K562 (cell line): ENCODE measurements around the gene NPS. TPM values are rescaled to one million over a fixed set of nuclear protein-coding genes. Genes with fewer than 3 reads are reported as not detected.
A peak's percentile ranks its signal among the peaks of the same experiment; 100 is the strongest.

Experiments used
- ATAC-seq: fragments of 200-7000 bp; cut with Tn5 transposase; 3 replicates; pipeline ENCODE4 v1.9.1; 2020; ENCODE audit warnings: moderate library complexity
- BruUV-seq: library from RNA; stranded (reverse); fragments of 400-500 nt; replicated peaks from 2 replicates; lab custom pipeline; 2021; lab: Mats Ljungman, UMichigan
- CTCF ChIA-PET: fragments of 300-600 bp; formaldehyde crosslinking; extraction: SDS; loops from one replicate; lab custom pipeline; 2021; ENCODE audit warnings: low intra/inter-chr PET ratio; lab: Yijun Ruan, JAX
- POLR2A ChIA-PET: fragments of 300-600, 350-650 bp; sonication (Branson Sonifier 250); formaldehyde crosslinking; extraction: SDS; loops from one replicate; lab custom pipeline; 2021; ENCODE audit warnings: antibody characterized with exemption, inconsistent platforms; lab: Yijun Ruan, JAX
- DNase-seq, 4 experiments: peaks; one replicate each; pipeline versions ENCODE4 v3.0.0 to v3.0.0-alpha.2; 2011 to 2018; ENCODE audit warnings: low spot score in 3 of 4, mixed read lengths in 3 of 4; ENCODE audit errors: extremely low read depth in 1 of 4
- FAIRE-seq: peaks from 2 replicates; lab custom pipeline; 2011; peaks lifted over from hg19 to GRCh38; lab: Jason Lieb, UNC
- H2AFZ ChIP-seq: 2 replicates; pipeline ENCODE4 v1.6.0; 2011; ENCODE audit warnings: low read depth, low read length, control low read depth, inconsistent platforms
- H3K27ac ChIP-seq: fragments of 200-600 bp; 3 replicates; pipeline ENCODE4 v1.8.0; 2011; ENCODE audit warnings: low read depth, mild to moderate bottlenecking, control low read depth, inconsistent platforms, low read length, moderate library complexity, mixed read lengths; ENCODE audit errors: extremely low read depth
- H3K27me3 ChIP-seq, 2 experiments: fragments of 300-600 bp in 1 of 2; 2 replicates in 1 of 2; 3 replicates in 1 of 2; pipeline versions ENCODE4 v1.6.0 to v1.8.0; 2011; ENCODE audit warnings: inconsistent platforms in 2 of 2, low read length in 2 of 2, mild to moderate bottlenecking in 1 of 2, mixed read lengths in 1 of 2, moderate library complexity in 1 of 2; ENCODE audit not compliant: control insufficient read depth in 2 of 2, insufficient read depth in 2 of 2
- H3K36me3 ChIP-seq: fragments of 300-600 bp; 3 replicates; pipeline ENCODE4 v1.8.0; 2011; ENCODE audit warnings: mild to moderate bottlenecking, low read length, inconsistent platforms; ENCODE audit not compliant: control insufficient read depth, insufficient read depth
- H3K4me1 ChIP-seq, 2 experiments: fragments of 200-600 bp in 1 of 2; replicated peaks in 1 of 2; 2 replicates in 1 of 2; 3 replicates in 1 of 2; pipeline versions ENCODE4 v1.5.1 to v1.8.0; 2011; ENCODE audit warnings: inconsistent platforms in 2 of 2, low read length in 2 of 2, mild to moderate bottlenecking in 1 of 2, mixed read lengths in 1 of 2, moderate library complexity in 1 of 2; ENCODE audit not compliant: control insufficient read depth in 2 of 2, insufficient read depth in 2 of 2
- H3K4me2 ChIP-seq: 2 replicates; pipeline ENCODE4 v1.6.1; 2011; ENCODE audit warnings: low read length, control low read depth, inconsistent platforms, mixed read lengths; ENCODE audit not compliant: insufficient read depth
- H3K4me3 ChIP-seq: fragments of 200-600 bp; sonication (generic), shearing (Covaris generic); 2 replicates; pipeline ENCODE4 v1.5.1; 2016; ENCODE audit warnings: control low read depth, inconsistent platforms
- H3K79me2 ChIP-seq: fragments of 200-600 bp; 3 replicates; pipeline ENCODE4 v1.8.0; 2011; ENCODE audit warnings: low read length, inconsistent platforms; ENCODE audit not compliant: control insufficient read depth, insufficient read depth
- H3K9ac ChIP-seq, 2 experiments: 2 replicates each; pipeline versions ENCODE4 v1.6.0 to v1.6.1; 2011; ENCODE audit warnings: low read depth in 2 of 2, low read length in 2 of 2, control low read depth in 1 of 2, inconsistent platforms in 1 of 2, mild to moderate bottlenecking in 1 of 2, mixed read lengths in 1 of 2; ENCODE audit not compliant: insufficient read depth in 1 of 2
- H3K9me1 ChIP-seq: one replicate; pipeline ENCODE4 v1.6.0; 2011; ENCODE audit warnings: inconsistent platforms, mild to moderate bottlenecking, low read length, moderate library complexity; ENCODE audit not compliant: control insufficient read depth, insufficient read depth
- H3K9me3 ChIP-seq: replicated peaks from 2 replicates; pipeline ENCODE4 v1.5.1; 2011; ENCODE audit warnings: low read depth, low read length, inconsistent platforms; ENCODE audit not compliant: control insufficient read depth, insufficient read depth
- H4K20me1 ChIP-seq: replicated peaks from 2 replicates; pipeline ENCODE4 v1.6.1; 2011; ENCODE audit warnings: low read length, inconsistent platforms, mixed read lengths; ENCODE audit not compliant: control insufficient read depth, insufficient read depth
- ESRRA ChIP-seq: fragments of 450-650 bp; IDR thresholded peaks from 2 replicates; pipeline ENCODE4 v1.6.1; 2014; ENCODE audit warnings: low read depth, mild to moderate bottlenecking, moderate library complexity, borderline replicate concordance
- GTF2E2 ChIP-seq: fragments of 200-800 bp; sonication (Bioruptor generic); IDR thresholded peaks from 2 replicates; pipeline ENCODE4 v1.6.1; 2016; ENCODE audit warnings: missing genetic modification characterization, missing compliant biosample characterization
- HMG20A ChIP-seq: fragments of 450-650 bp; formaldehyde crosslinking; conservative IDR thresholded peaks from 2 replicates; pipeline ENCODE4 v1.4.0; 2020; ENCODE audit warnings: mild to moderate bottlenecking, mixed read lengths
- POLR3G ChIP-seq: IDR thresholded peaks from 2 replicates; pipeline ENCODE4 v1.6.1; 2011; ENCODE audit not compliant: insufficient read length, insufficient replicate concordance; ENCODE audit errors: extremely low read depth
- SNIP1 ChIP-seq: fragments of 450-650 bp; IDR thresholded peaks from 2 replicates; pipeline ENCODE4 v1.7.1; 2017; ENCODE audit warnings: low read depth, mild to moderate bottlenecking
- TFE3 ChIP-seq: fragments of 450-650 bp; formaldehyde crosslinking; IDR thresholded peaks from 2 replicates; pipeline ENCODE4 v1.4.0; 2020; ENCODE audit warnings: mild to moderate bottlenecking, mixed read lengths
- ZNF277 ChIP-seq: fragments of 250-450 bp; sonication (Bioruptor Pico); IDR thresholded peaks from 2 replicates; pipeline ENCODE4 v1.8.0; 2022; ENCODE audit warnings: inconsistent platforms, mild to moderate bottlenecking, moderate library complexity, borderline replicate concordance
- ZNF282 ChIP-seq: sonication (generic); formaldehyde crosslinking; IDR thresholded peaks from 2 replicates; pipeline ENCODE4 v1.8.1; 2023; ENCODE audit warnings: missing genetic modification reagents
- ZNF592 ChIP-seq: fragments of 450-650 bp; IDR thresholded peaks from 2 replicates; pipeline ENCODE4 v1.6.1; 2017; ENCODE audit warnings: antibody characterized with exemption, mild to moderate bottlenecking
- WGBS: fragments of 100-300 bp; shearing (Covaris generic); methylation state at CpG from one replicate; pipeline ENCODE4 v1.1.6; 2016; ENCODE audit warnings: low coverage, mixed read lengths; ENCODE audit not compliant: insufficient coverage; ENCODE audit errors: missing lambda C conversion rate; 5-methylcytosine and 5-hydroxymethylcytosine counted together
- in situ Hi-C: fragments of 300-500 bp; cut with MboI; formaldehyde crosslinking; loops from 4 replicates; pipeline ENCODE4 v1.15.0; 2018; ENCODE audit warnings: inconsistent platforms, mixed read lengths
- intact Hi-C: fragments of 100-400 bp; cut with micrococcal nuclease; formaldehyde crosslinking; loops from 2 replicates; pipeline ENCODE4 v1.14.2; 2022
- polyA plus RNA-seq, 8 experiments: library from polyadenylated mRNA; depleted of rRNA in 4 of 8; stranded (reverse) in 5 of 8; unstranded in 3 of 8; fragments of >200 nt; fragmentation: Nextera tagmentation in 2 of 8; fragmentation: Illumina TruSeq in 1 of 8; extraction: Ambion mirVana in 2 of 8; extraction: Trizol in 1 of 8; gene quantifications; 2 replicates each; pipeline versions ENCODE4 v1.2.1 to v1.2.3, GENCODE V29; 2011 to 2014; ENCODE audit warnings: inconsistent platforms in 1 of 8, missing spikeins in 1 of 8
- total RNA-seq, 7 experiments: library from RNA; depleted of rRNA in 6 of 7; stranded (reverse); fragments of >200 nt in 6 of 7; fragmentation: Illumina TruSeq in 2 of 7; extraction: Trizol in 2 of 7; gene quantifications; 2 replicates each; pipeline versions ENCODE4 v1.2.1 to v1.2.3, GENCODE V29; 2011 to 2021; ENCODE audit warnings: low replicate concordance in 1 of 7

Gene NPS
- total and polyA plus RNA-seq, 9 of the 15 experiments (the other 6 are each of a cell fraction or from before 2014, with no cell fraction given) = not detected

- Histone ChIP-seq H4K20me1 (no peaks in the 10 kb centered on the region), H3K4me3 (no peak overlapping the region), H3K36me3 (no peaks in the 10 kb centered on the region), H3K9me1 (no peaks in the 10 kb centered on the region), H3K4me1 (no peaks in the 10 kb centered on the region), H2AFZ (no peak overlapping the region), H3K9ac (no peak overlapping the region), H3K79me2 (no peaks in the 10 kb centered on the region), H3K9me3 (no peaks in the 10 kb centered on the region), H3K27me3 (no peaks in the 10 kb centered on the region), H3K4me2 (no peak overlapping the region), H3K27ac (no peak overlapping the region)
- 4% methylated on average over 3 of the region's 3 CpGs for WGBS
- BruUV-seq = no TSS peak
- no peak for TF ChIP-seq SNIP1
- no peak for TF ChIP-seq ZNF282 (CRISPR knock-in tag)
- TF ChIP-seq ZNF277 (CRISPR knock-in tag) = no peak
- no peak for TF ChIP-seq ESRRA
- no peak for TF ChIP-seq HMG20A (CRISPR knock-in tag)
- FAIRE-seq = no peak
- intact Hi-C loops = no loop called here
- no peak for ATAC-seq
- ChIA-PET POLR2A (no interaction called here), CTCF (no interaction called here)
- DNase-seq = no peak
- in situ Hi-C loops = no loop called here
Observed at GRCh38 chr10:127576051-127576450, 26.9 kb downstream of the NPS start.

- H3K4me2 ChIP-seq = no peak overlapping the region
- no peak for ATAC-seq
- POLR2A ChIA-PET = no interaction called here
- H3K27me3 ChIP-seq = no peaks in the 10 kb centered on the region
- no peak for FAIRE-seq
- H3K9ac ChIP-seq = no peak overlapping the region
- no peak overlapping the region for H2AFZ ChIP-seq
- DNase-seq = no peak
- H3K9me3 ChIP-seq = no peaks in the 10 kb centered on the region
- TF ChIP-seq ZNF592 (no peak), POLR3G (no peak), GTF2E2 (tag) (no peak), TFE3 (CRISPR knock-in tag) (peak; percentile 76)
- in situ Hi-C loops (no loop called here), intact Hi-C loops (no loop called here)
- H3K4me3 ChIP-seq = no peak overlapping the region
- no peaks in the 10 kb centered on the region for H3K9me1 ChIP-seq
- H3K27ac ChIP-seq = no peak overlapping the region
- H3K36me3 ChIP-seq = no peaks in the 10 kb centered on the region
- H3K4me1 ChIP-seq = no peaks in the 10 kb centered on the region
- H4K20me1 ChIP-seq = no peaks in the 10 kb centered on the region
- CTCF ChIA-PET = no interaction called here
- no TSS peak for BruUV-seq
- 2% methylated on average over 6 of the region's 6 CpGs for WGBS
- no peaks in the 10 kb centered on the region for H3K79me2 ChIP-seq
Observed at GRCh38 chr10:127576740-127577161, 27.6 kb downstream of the NPS start.
